B cell (primary cell): ENCODE results near the gene NKAIN2.

ENCODE experiments used
- CTCF ChIP-seq: fragments of 200-600 bp; IDR thresholded peaks from one replicate; pipeline ENCODE4 v1.8.0; 2022; ENCODE audit warnings: antibody characterized with exemption, mild to moderate bottlenecking
- EZH2 ChIP-seq: IDR thresholded peaks from 2 replicates; pipeline ENCODE4 v1.6.1; 2012; ENCODE audit warnings: borderline replicate concordance, low read depth, mild to moderate bottlenecking, moderate library complexity, low read length; ENCODE audit not compliant: insufficient read depth, poor library complexity, severe bottlenecking

- TF ChIP-seq EZH2: no peak
- no peak for TF ChIP-seq CTCF
Observed at GRCh38 chr6:124490122-124490521, 686.5 kb downstream of the NKAIN2 start.
